ENCODE measurements around the gene ISCA1.

ISCA1 gene

GRCh38 chr9:86222667-86223066 is 59.7 kb downstream of the ISCA1 start:
- DNase-seq (ENCODE audit: low read depth) = no peak

- DNase-seq (ENCODE audit: low read depth) = no peak
These were observed 62.7 kb downstream of the ISCA1 start for GRCh38 chr9:86219606-86220005.

GRCh38 chr9:86217076-86217755 is 65.1 kb downstream of the ISCA1 start:
- no peak for DNase-seq (ENCODE audit: low read depth)

All from stimulated activated CD8-positive, alpha-beta memory T cell treated with anti-CD3 and anti-CD28 coated beads, Interleukin-12 subunit alpha, Interleukin-12 subunit beta, amount 100 ng/mL, for 4 hours (primary cell).